SKM-1 treated with dmso at 0.1 percent for 144 hours (cell line): Measurements from ENCODE around the gene PAM.

Source experiments
- DNase-seq: peaks from one replicate; lab custom pipeline; 2025; ENCODE audit not compliant: unreplicated experiment; lab: John Stamatoyannopoulos, UW

The PAM gene

GRCh38 chr5:102856389-102856777, 101.3 kb downstream of the PAM start:
- DNase-seq, result no peak

- no peak for DNase-seq
These were observed 102.1 kb downstream of the PAM start for GRCh38 chr5:102857076-102857818.

- no peak for DNase-seq
These were observed 103.1 kb downstream of the PAM start for GRCh38 chr5:102858221-102858620.

- DNase-seq, result no peak
These were observed 103.7 kb downstream of the PAM start for GRCh38 chr5:102858808-102859207.

GRCh38 chr5:102860035-102860434, 104.9 kb downstream of the PAM start:
- DNase-seq, result no peak

GRCh38 chr5:102863058-102863457, 108.0 kb downstream of the PAM start:
- no peak for DNase-seq

GRCh38 chr5:102863764-102864560, 108.9 kb downstream of the PAM start:
- no peak for DNase-seq

GRCh38 chr5:102865171-102865509, 110.0 kb downstream of the PAM start:
- no peak for DNase-seq

- DNase-seq, result peak; percentile 40
These were observed 110.6 kb downstream of the PAM start for GRCh38 chr5:102865510-102866236.

- no peak for DNase-seq
These were observed 111.1 kb downstream of the PAM start for GRCh38 chr5:102866237-102866600.

- no peak for DNase-seq
These were observed 113.0 kb downstream of the PAM start for GRCh38 chr5:102867992-102868662.

- no peak for DNase-seq
These were observed 114.1 kb downstream of the PAM start for GRCh38 chr5:102869230-102869629.

- DNase-seq, result no peak
These were observed 118.4 kb downstream of the PAM start for GRCh38 chr5:102873379-102873932.

- no peak for DNase-seq
These were observed 118.9 kb downstream of the PAM start for GRCh38 chr5:102874054-102874453.

- DNase-seq, result no peak
These were observed 120.6 kb downstream of the PAM start for GRCh38 chr5:102875721-102876123.

- no peak for DNase-seq
These were observed 121.5 kb downstream of the PAM start for GRCh38 chr5:102876610-102877009.

- no peak for DNase-seq
These were observed 124.6 kb downstream of the PAM start for GRCh38 chr5:102879741-102880140.

- no peak for DNase-seq
These were observed 131.5 kb downstream of the PAM start for GRCh38 chr5:102886586-102886985.

GRCh38 chr5:102888483-102888882, 133.4 kb downstream of the PAM start:
- no peak for DNase-seq

GRCh38 chr5:102889033-102889432, 133.9 kb downstream of the PAM start:
- DNase-seq, result no peak

- no peak for DNase-seq
These were observed 135.0 kb downstream of the PAM start for GRCh38 chr5:102890133-102890532.
